Activated T-cell treated with anti-CD3 and anti-CD28 coated beads, Interleukin-2, amount 50 U/mL, for 72 hours (primary cell): ENCODE results near the gene BDKRB1. TPM values are rescaled to one million over a fixed set of nuclear protein-coding genes. Genes with fewer than 3 reads are reported as not detected.

Experiments used
- ATAC-seq, 2 donors: fragments of 150-1000 bp; cut with Tn5 transposase; replicated peaks in 1 of 2; 2 replicates each; pipeline ENCODE4 v1.10.0; 2021; ENCODE audit warnings: moderate library complexity in 2 of 2, mild to moderate bottlenecking in 1 of 2
- DNase-seq, 2 donors: peaks; one replicate each; pipeline ENCODE4 v3.0.0; 2021 to 2022; ENCODE audit warnings: mixed read lengths in 1 of 2
- H3K27ac Mint-ChIP-seq: one replicate; pipeline ENCODE4 v1.8.0; 2022; ENCODE audit warnings: mild to moderate bottlenecking, moderate library complexity, mixed read lengths
- H3K27me3 Mint-ChIP-seq: one replicate; pipeline ENCODE4 v1.8.0; 2022; ENCODE audit warnings: low read depth, mixed read lengths
- H3K36me3 Mint-ChIP-seq, 2 donors: one replicate each; pipeline ENCODE4 v1.8.0; 2022; ENCODE audit warnings: mixed read lengths in 2 of 2, mild to moderate bottlenecking in 1 of 2; ENCODE audit not compliant: insufficient read depth in 2 of 2
- H3K4me1 Mint-ChIP-seq: one replicate; pipeline ENCODE4 v1.8.0; 2022; ENCODE audit warnings: low read depth, mixed read lengths
- H3K4me3 Mint-ChIP-seq, 2 donors: one replicate each; pipeline ENCODE4 v1.8.0; 2022; ENCODE audit warnings: mild to moderate bottlenecking in 2 of 2, mixed read lengths in 2 of 2, moderate library complexity in 2 of 2
- H3K9me3 Mint-ChIP-seq, 2 donors: one replicate each; pipeline ENCODE4 v1.8.0; 2022; ENCODE audit warnings: mixed read lengths in 2 of 2
- total RNA-seq, 2 donors: library from RNA; stranded (reverse); gene quantifications; one replicate each; pipeline ENCODE4 v1.2.3, GENCODE V29; 2022

Gene BDKRB1
- not detected for total RNA-seq

DNA sequence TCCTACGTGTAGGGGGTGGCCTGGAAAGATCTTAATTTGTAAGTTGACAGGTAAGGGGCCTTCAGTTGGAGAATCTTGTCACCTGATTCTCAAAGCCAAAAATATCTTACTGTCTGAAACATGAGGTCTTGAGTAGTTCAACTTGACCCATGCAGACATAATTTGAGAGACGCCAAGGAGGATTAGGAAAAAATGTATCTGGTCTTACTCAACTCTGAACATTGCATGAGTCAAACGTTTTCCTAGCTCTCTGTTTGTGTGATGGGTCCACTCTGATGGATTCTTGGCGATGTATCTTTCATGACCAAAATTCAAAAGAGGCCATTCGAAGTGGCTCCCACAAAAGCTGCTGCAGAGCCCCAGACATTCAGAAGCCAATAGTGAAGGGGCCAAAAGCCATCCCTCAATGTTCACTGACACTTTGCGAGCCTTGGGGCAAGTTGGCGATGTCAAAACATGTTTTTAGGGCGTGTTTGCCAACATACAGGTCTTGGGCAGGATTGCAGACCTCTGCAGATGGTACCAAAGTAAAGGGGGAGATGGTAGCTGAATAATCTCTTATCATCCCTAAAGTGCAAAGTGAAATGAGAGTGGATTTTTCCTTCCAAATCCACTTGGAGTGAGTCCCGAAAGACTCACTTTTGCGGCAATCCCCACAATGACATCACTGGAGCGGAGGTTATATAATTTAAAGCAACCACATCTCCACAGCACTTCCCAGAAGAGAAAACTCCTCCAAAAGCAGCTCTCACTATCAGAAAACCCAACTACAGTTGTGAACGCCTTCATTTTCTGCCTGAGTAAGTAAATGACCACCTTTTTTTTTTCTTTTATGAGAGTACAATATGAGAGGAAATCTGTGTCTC lies at the start of gene BDKRB1:
TSS of gene BDKRB1 (plus strand) at position 710 of the 866 bp plus-strand sequence. CDS start 7,473 bp downstream, outside the sequence.
- DNase-seq (no peak), ATAC-seq (no peak)
- Mint-ChIP-seq H3K9me3 (no peaks in the 10 kb centered on the region), H3K4me3 (no peak within 1 kb of the TSS), H3K27me3 (peaks cover 44% of the 10 kb centered on the region), H3K36me3 (no peaks in the 10 kb centered on the region), H3K27ac (no peak within 1 kb of the TSS), H3K4me1 (no peaks in the 10 kb centered on the region)

DNA sequence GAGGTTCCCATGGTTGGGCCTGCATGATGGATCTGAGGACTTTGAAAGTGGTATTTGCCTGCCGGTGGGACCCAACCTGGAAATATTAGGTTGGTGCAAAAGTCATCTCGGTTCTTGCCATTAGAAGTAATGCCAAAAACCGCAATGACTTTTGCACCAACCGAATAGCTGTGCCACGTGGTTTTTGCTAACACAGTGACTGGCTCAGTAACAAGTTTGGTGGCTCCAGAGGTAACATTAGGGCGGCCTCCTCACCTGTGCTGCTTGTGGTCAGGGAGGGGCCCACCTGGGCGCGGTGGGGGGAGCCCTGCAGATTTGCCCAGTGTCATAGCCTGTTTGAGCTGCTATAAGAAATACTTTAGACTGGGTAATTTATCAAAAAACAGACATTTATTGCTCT lies 49.5 kb upstream of the BDKRB1 start:
- ATAC-seq (no peak), DNase-seq (no peak)
- H3K4me3 Mint-ChIP-seq: no peak overlapping the region
- peaks cover 6% of the 10 kb centered on the region for H3K4me1 Mint-ChIP-seq
- H3K36me3 Mint-ChIP-seq: no peaks in the 10 kb centered on the region
- H3K27me3 Mint-ChIP-seq: peaks cover 24% of the 10 kb centered on the region
- H3K9me3 Mint-ChIP-seq: no peaks in the 10 kb centered on the region
- no peak overlapping the region for H3K27ac Mint-ChIP-seq

DNA sequence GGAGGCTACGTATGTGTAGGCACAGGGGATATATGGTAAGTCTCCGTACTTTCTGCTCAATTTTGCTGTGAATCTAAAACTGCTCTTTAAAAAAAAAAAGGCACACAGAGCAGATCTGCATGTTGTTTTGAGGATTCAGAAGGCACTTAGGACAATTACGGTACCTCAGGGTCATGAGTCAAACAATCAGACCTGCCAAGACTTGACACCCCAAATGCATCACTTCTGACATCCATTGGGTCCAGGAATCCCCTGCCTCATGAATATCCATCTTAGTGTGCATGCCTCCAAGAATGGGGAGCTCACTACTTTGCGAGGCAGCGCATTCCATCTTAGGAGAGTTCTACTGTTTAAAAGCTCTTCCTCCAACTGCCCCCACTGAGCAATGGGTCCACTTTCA lies 48.3 kb upstream of the BDKRB1 start:
- peaks cover 17% of the 10 kb centered on the region for H3K27me3 Mint-ChIP-seq
- DNase-seq (no peak), ATAC-seq (no peak)
- peaks cover 6% of the 10 kb centered on the region for H3K4me1 Mint-ChIP-seq
- H3K36me3 Mint-ChIP-seq: no peaks in the 10 kb centered on the region
- H3K27ac Mint-ChIP-seq: no peak overlapping the region
- peaks cover 0 to 4% of the 10 kb centered on the region in 2 donors for H3K9me3 Mint-ChIP-seq
- no peak overlapping the region for H3K4me3 Mint-ChIP-seq

DNA sequence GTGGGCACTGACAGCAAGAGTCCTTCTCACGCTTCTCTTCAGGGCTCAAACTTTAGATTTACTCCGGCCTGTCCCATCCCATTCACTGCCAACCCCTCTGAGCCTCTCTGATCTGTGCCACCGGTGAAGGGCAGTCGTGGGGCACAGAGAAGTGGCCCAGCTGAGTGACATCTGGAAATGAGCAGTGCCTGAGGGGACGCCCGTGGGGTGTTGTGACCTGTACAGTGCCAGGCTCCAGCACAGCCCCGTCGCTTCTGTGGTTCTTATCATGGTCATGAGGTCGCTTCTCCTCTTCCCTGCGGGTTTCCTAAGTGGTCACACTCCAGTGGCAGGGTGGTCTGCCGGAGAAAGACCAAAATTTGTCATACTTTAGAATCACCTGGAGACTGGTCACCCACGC lies 47.3 kb upstream of the BDKRB1 start:
- DNase-seq (no peak), ATAC-seq (no peak)
- H3K36me3 Mint-ChIP-seq: no peaks in the 10 kb centered on the region

DNA sequence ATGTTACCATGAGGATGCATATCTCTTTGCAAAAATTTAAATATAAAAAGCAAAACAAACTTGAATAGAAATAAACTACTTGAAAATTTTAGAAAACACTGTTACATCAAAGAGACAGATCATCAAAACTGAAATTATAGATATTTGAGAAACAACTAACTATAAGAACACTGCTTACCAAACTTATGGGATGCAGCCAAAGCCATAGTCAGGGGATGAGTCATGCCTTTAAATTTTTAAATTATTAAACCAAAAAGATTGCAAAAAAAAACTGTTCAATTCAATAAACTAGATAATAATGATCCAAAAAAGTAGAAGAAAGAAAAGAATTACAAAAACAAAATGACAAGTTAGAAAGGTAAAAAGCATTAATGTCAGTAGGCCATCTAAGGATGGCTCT lies 43.9 kb upstream of the BDKRB1 start:
- H3K27me3 Mint-ChIP-seq: no peaks in the 10 kb centered on the region
- peaks cover 3 to 4% of the 10 kb centered on the region in 2 donors for H3K9me3 Mint-ChIP-seq
- H3K36me3 Mint-ChIP-seq: no peaks in the 10 kb centered on the region
- ATAC-seq (no peak), DNase-seq (no peak)
- no peak overlapping the region for H3K4me3 Mint-ChIP-seq
- no peak overlapping the region for H3K27ac Mint-ChIP-seq
- H3K4me1 Mint-ChIP-seq: no peaks in the 10 kb centered on the region

More for the DNA sequence above, 47.3 kb upstream of the BDKRB1 start:
- peaks cover 6% of the 10 kb centered on the region for H3K4me1 Mint-ChIP-seq
- no peak overlapping the region for H3K27ac Mint-ChIP-seq
- H3K9me3 Mint-ChIP-seq: peaks cover 3 to 4% of the 10 kb centered on the region in 2 donors
- H3K27me3 Mint-ChIP-seq: peaks cover 9% of the 10 kb centered on the region
- H3K4me3 Mint-ChIP-seq: no peak overlapping the region

DNA sequence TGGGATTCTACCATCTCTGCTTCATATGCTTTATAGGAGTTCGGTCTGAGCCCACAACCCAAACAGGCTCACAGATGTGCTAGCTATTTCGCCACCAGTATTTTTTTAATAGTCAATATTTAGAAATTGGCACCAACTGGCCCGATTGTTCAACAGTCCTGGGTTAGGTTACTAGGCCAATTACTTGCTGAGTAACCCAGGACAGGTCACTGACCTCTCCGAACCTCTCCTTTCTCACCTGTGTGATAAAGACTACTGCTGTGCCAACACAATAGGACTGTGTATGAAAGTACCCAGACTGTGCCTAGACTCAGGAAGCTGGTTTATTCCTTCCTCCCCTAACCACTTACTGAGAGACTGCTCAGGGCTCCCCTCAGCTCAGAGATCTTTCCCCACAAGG lies 43.1 kb upstream of the BDKRB1 start:
- Mint-ChIP-seq H3K27me3 (no peaks in the 10 kb centered on the region), H3K36me3 (no peaks in the 10 kb centered on the region), H3K27ac (no peak overlapping the region), H3K4me1 (no peaks in the 10 kb centered on the region), H3K9me3 (peaks cover 3 to 4% of the 10 kb centered on the region in 2 donors), H3K4me3 (no peak overlapping the region)
- no peak for DNase-seq
- ATAC-seq: no peak

DNA sequence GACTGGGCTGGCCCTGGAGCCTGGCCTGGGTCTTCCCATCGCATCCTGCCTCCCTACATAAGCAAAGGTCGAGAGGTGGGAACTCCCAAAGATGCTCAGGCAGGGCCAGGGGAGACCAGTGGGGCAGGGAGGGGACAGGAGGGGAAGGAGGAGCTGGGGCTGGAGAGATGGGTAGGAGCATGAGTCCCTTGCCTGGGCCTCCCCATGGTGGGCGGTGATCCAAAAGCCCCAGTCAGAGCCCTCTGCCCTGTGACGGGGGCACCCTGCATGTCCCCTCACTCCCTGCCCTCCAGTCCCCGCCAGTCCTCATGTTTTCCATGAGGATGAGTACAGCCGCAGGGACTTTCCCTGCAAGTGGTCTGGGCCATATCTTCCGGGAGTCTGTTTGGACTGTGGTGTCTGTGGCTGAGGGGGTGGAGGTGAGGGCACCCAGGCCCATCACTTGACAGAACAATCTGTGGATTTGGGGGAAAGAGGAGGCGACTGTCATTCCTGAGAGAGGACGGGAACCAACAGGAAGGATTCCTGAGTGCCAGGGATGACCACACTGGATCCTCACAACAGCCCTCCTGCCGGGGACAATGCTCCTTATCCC lies 42.0 kb upstream of the BDKRB1 start:
- DNase-seq (no peak), ATAC-seq (no peak)
- peaks cover 3 to 4% of the 10 kb centered on the region in 2 donors for H3K9me3 Mint-ChIP-seq
- no peaks in the 10 kb centered on the region for H3K27me3 Mint-ChIP-seq
- H3K4me1 Mint-ChIP-seq: no peaks in the 10 kb centered on the region
- H3K36me3 Mint-ChIP-seq: no peaks in the 10 kb centered on the region
- no peak overlapping the region for H3K4me3 Mint-ChIP-seq
- no peak overlapping the region for H3K27ac Mint-ChIP-seq

DNA sequence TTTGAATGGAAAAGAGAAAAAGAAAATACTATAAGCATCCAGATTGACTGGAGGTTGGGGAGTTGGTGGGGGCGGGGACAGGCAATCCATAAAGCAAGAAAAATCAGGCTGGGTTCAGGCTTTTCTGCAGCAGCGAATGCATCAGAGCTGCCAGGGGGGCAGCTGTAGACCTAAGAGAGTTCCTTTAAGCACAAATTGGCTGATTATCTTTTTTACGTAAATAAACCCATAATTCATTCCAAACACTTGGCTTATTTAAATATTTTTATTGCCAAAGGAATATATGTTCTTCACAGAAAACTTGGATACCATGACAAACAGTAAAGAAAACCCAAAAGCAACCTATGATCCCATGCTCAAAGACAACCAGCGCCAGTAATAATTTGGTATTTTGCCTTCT lies 41.2 kb upstream of the BDKRB1 start:
- ATAC-seq: no peak
- no peak overlapping the region for H3K27ac Mint-ChIP-seq
- H3K4me1 Mint-ChIP-seq: no peaks in the 10 kb centered on the region
- no peaks in the 10 kb centered on the region for H3K27me3 Mint-ChIP-seq
- no peaks in the 10 kb centered on the region for H3K36me3 Mint-ChIP-seq
- peaks cover 3 to 4% of the 10 kb centered on the region in 2 donors for H3K9me3 Mint-ChIP-seq
- no peak overlapping the region for H3K4me3 Mint-ChIP-seq
- no peak for DNase-seq

DNA sequence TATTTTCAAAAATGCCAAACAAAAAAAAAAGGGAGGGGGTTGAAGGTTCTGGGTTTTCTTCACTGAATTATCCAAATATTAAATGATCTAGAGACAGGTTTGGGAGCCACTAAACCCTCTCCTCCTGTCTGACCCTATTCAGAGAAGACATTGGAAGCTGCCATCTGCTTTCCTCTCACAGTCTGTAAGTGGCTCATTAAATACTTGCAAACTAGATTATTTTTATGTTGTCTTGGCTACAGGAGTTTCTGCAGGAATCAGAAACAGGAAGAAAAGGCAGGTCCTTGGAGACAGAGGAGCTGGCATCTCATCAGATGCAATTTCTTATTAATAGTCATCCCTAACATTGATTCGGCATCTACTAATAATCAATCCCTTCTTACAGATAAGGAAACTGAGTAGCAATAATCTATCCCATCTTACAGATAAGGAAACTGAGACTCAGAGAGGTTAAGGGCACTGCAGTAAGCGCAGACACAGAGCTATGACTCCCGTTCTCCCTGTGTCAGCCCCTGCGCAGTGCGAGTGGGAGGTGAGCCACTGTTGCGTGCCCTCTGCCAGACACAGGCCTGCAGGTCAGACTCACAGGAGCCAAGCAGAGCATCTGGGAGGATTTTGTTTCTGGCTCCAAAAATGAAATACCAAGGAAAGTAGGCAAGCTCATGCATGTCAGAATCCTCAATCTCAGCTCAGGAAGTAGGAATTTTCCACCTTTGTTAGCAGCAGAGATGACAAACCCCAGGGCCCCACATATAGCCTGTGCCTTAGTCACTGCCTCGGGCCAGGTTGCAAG lies 40.4 kb upstream of the BDKRB1 start:
- H3K27me3 Mint-ChIP-seq: no peaks in the 10 kb centered on the region
- H3K36me3 Mint-ChIP-seq: no peaks in the 10 kb centered on the region
- DNase-seq (no peak), ATAC-seq (no peak)
- no peaks in the 10 kb centered on the region for H3K4me1 Mint-ChIP-seq
- H3K27ac Mint-ChIP-seq: no peak overlapping the region
- H3K9me3 Mint-ChIP-seq: peaks cover 3 to 4% of the 10 kb centered on the region in 2 donors
- H3K4me3 Mint-ChIP-seq: no peak overlapping the region

DNA sequence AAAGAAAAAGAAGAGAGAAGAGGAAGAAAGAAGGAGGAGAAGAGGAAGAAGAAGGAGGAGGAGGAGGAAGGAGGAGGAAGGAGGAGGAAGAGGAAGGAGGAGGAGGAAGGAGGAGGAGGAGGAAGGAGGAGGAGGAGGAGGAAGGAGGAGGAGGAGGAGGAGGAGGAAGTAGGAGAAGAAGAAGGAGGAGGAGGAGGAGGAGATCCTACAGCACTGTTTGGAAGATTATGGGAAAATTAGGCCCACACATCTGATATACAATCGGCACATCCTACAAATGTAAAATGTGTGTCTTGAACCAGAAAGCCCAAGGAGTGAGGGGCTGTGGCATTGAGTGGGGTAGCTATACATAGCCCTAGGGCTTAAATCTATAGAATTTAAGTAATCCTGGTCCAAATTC lies 39.4 kb upstream of the BDKRB1 start:
- no peak overlapping the region for H3K27ac Mint-ChIP-seq
- ATAC-seq (no peak), DNase-seq (no peak)

DNA sequence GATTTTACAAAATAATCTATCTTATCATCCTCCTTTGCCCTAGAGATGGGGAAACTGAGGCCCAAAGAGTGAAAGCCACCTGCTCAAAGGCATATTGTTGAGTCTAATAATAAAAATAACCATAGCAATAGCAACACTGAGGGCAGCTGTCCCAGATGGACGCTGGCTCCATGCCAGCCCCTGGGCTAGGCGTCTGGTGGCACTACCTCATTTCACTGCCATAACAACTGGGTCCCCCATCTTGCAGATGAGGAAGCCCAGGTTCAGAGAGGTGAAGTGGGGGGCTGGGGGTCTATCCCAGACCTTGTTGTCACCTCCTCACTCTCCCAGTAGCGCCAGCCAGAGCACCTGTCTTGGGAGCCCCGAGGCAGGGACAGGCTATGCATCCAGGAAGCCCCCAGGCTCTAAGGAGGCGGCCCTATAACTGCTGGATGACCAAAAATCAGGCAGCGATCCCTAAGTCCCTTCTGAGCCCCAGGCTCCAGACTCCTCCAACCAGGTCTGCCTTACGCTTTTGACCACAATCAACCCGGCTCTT lies 38.6 kb upstream of the BDKRB1 start:
- Mint-ChIP-seq H3K4me3 (no peak overlapping the region), H3K9me3 (peaks cover under 1 to 3% of the 10 kb centered on the region in 2 donors), H3K4me1 (no peaks in the 10 kb centered on the region), H3K36me3 (no peaks in the 10 kb centered on the region), H3K27ac (no peak overlapping the region), H3K27me3 (no peaks in the 10 kb centered on the region)
- ATAC-seq (no peak), DNase-seq (no peak)

More for the DNA sequence above, 39.4 kb upstream of the BDKRB1 start:
- Mint-ChIP-seq H3K9me3 (peaks cover 3 to 4% of the 10 kb centered on the region in 2 donors), H3K4me1 (no peaks in the 10 kb centered on the region), H3K27me3 (no peaks in the 10 kb centered on the region), H3K36me3 (no peaks in the 10 kb centered on the region), H3K4me3 (no peak overlapping the region)

DNA sequence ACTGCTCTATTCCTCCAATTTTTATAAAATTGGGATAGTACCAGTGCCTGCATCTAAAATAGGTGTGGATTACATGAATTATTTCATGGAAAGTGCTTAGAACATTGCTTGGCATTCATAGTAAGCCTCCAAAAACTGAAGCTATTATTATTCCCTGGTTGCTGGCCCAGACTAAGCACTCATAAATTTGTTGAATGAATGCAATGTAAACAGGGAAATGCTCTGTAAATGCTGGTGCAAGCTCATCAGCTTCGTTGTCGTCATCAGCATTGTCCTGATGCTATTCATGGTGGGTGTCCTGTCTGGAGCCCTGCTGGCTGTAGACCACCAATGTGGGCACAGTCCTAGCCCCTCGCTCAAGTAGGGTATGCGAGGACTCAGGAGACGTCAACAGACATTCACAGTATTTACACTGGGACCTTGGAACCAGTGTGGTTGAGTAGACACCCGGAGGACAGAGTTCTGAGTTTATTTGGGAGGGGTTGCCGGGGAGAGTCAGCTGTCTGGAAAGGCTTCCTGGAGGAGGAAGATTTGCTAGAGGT lies 34.8 kb upstream of the BDKRB1 start:
- ATAC-seq (no peak), DNase-seq (no peak)
- no peaks in the 10 kb centered on the region for H3K9me3 Mint-ChIP-seq
- no peaks in the 10 kb centered on the region for H3K27me3 Mint-ChIP-seq
- H3K36me3 Mint-ChIP-seq: no peaks in the 10 kb centered on the region
- no peaks in the 10 kb centered on the region for H3K4me1 Mint-ChIP-seq
- no peak overlapping the region for H3K4me3 Mint-ChIP-seq
- H3K27ac Mint-ChIP-seq: no peak overlapping the region

DNA sequence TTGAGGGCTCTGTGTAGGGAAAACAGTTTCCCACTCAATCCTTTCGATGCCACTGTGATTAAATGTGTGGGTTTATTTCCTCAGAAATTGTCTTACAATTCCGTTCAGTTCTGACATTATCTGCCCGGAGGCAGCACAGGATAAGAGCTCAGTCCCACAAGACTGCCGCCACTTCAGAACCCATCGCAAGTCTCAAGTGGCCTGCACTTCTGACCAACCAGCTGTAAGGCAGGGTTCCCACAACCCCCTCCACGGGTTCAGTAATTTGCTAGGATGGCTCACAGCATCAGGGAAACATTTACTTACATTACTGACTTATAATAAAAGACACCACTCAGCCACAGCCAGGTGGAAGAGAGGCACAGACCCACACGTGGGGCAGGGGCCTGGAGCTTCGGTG lies 34.2 kb upstream of the BDKRB1 start:
- no peak overlapping the region for H3K27ac Mint-ChIP-seq

More for the DNA sequence above, 34.2 kb upstream of the BDKRB1 start:
- H3K9me3 Mint-ChIP-seq: no peaks in the 10 kb centered on the region
- H3K4me1 Mint-ChIP-seq: no peaks in the 10 kb centered on the region
- no peaks in the 10 kb centered on the region for H3K27me3 Mint-ChIP-seq
- H3K4me3 Mint-ChIP-seq: no peak overlapping the region
- ATAC-seq (no peak), DNase-seq (no peak)
- no peaks in the 10 kb centered on the region for H3K36me3 Mint-ChIP-seq
